Ascending aorta (tissue), 1 donor: Measurements from ENCODE around the gene PCDHGA5. TPM values are rescaled to one million over a fixed set of nuclear protein-coding genes. Genes with fewer than 3 reads are reported as not detected.

ENCODE experiments used
- total RNA-seq: library from RNA; depleted of rRNA; stranded (reverse); fragments of >200 nt; gene quantifications from one replicate; pipeline ENCODE4 v1.1.0, GENCODE V29; 2016

The PCDHGA5 gene
- total RNA-seq, 1 donor from 2014 or later, result 4.5 TPM

Other genes with a start within 250 kb of the PCDHGA5 start
- gene PCDHB4, start 242.3 kb upstream of the PCDHGA5 start, total RNA-seq, result 5.1 TPM
- 61.8 TPM for gene PCDHB5, start 229.0 kb upstream of the PCDHGA5 start, total RNA-seq
- 1.5 TPM for gene PCDHB6, start 214.1 kb upstream of the PCDHGA5 start, total RNA-seq
- 7.6 TPM for gene PCDHB7, start 191.5 kb upstream of the PCDHGA5 start, total RNA-seq
- gene PCDHB8, start 186.4 kb upstream of the PCDHGA5 start, total RNA-seq, result 0.11 TPM
- gene PCDHB16, start 181.8 kb upstream of the PCDHGA5 start, total RNA-seq, result 18.3 TPM
- 1.9 TPM for gene PCDHB9, start 177.0 kb upstream of the PCDHGA5 start, total RNA-seq
- gene PCDHB10, start 171.8 kb upstream of the PCDHGA5 start, total RNA-seq, result 0.21 TPM
- gene PCDHB11, start 164.5 kb upstream of the PCDHGA5 start, total RNA-seq, result 7.1 TPM
- gene PCDHB12, start 155.4 kb upstream of the PCDHGA5 start, total RNA-seq, result 19.7 TPM
- gene PCDHB13, start 150.2 kb upstream of the PCDHGA5 start, total RNA-seq, result 6.7 TPM
- 10.6 TPM for gene PCDHB14, start 140.8 kb upstream of the PCDHGA5 start, total RNA-seq
- 2.9 TPM for gene PCDHB15, start 118.8 kb upstream of the PCDHGA5 start, total RNA-seq
- not detected for gene SLC25A2, start 60.1 kb upstream of the PCDHGA5 start, total RNA-seq
- 30.1 TPM for gene TAF7, start 43.4 kb upstream of the PCDHGA5 start, total RNA-seq
- not detected for gene PCDHGA1, start 33.6 kb upstream of the PCDHGA5 start, total RNA-seq
- gene PCDHGA2, start 25.4 kb upstream of the PCDHGA5 start, total RNA-seq, result 4.9 TPM
- 9.2 TPM for gene PCDHGA3, start 20.3 kb upstream of the PCDHGA5 start, total RNA-seq
- gene PCDHGB1, start 14.1 kb upstream of the PCDHGA5 start, total RNA-seq, result 1.8 TPM
- 4.3 TPM for gene PCDHGA4, start 9.1 kb upstream of the PCDHGA5 start, total RNA-seq
- gene PCDHGB2, start 4.2 kb upstream of the PCDHGA5 start, total RNA-seq, result 12.2 TPM
- gene PCDHGB3, start 6.1 kb downstream of the PCDHGA5 start, total RNA-seq, result 14.4 TPM
- gene PCDHGA6, start 9.7 kb downstream of the PCDHGA5 start, total RNA-seq, result 2.0 TPM
- gene PCDHGA7, start 18.6 kb downstream of the PCDHGA5 start, total RNA-seq, result 4.2 TPM
- 3.6 TPM for gene PCDHGB4, start 23.5 kb downstream of the PCDHGA5 start, total RNA-seq
- gene PCDHGA8, start 28.5 kb downstream of the PCDHGA5 start, total RNA-seq, result 3.2 TPM
- gene PCDHGB5, start 33.8 kb downstream of the PCDHGA5 start, total RNA-seq, result 19.6 TPM
- 3.2 TPM for gene PCDHGA9, start 38.6 kb downstream of the PCDHGA5 start, total RNA-seq
- 3.9 TPM for gene PCDHGB6, start 43.9 kb downstream of the PCDHGA5 start, total RNA-seq
- 4.4 TPM for gene PCDHGA10, start 48.8 kb downstream of the PCDHGA5 start, total RNA-seq
- 10.2 TPM for gene PCDHGB7, start 53.5 kb downstream of the PCDHGA5 start, total RNA-seq
- 5.3 TPM for gene PCDHGA11, start 56.9 kb downstream of the PCDHGA5 start, total RNA-seq
- gene PCDHGA12, start 66.3 kb downstream of the PCDHGA5 start, total RNA-seq, result 18.5 TPM
- 51.4 TPM for gene PCDHGC3, start 111.8 kb downstream of the PCDHGA5 start, total RNA-seq
- gene PCDHGC4, start 120.9 kb downstream of the PCDHGA5 start, total RNA-seq, result 59.3 TPM
- gene PCDHGC5, start 124.9 kb downstream of the PCDHGA5 start, total RNA-seq, result 0.11 TPM